CD1c-positive myeloid dendritic cell (primary cell): ENCODE data around the gene RITA1.

Experiments
- DNase-seq: peaks from one replicate; pipeline ENCODE4 v3.0.0-alpha.2; 2016; ENCODE audit errors: extremely low spot score

Gene RITA1

GRCh38 chr12:113228394-113229028, 43.0 kb downstream of the RITA1 start:
- no peak for DNase-seq

GRCh38 chr12:113230315-113231234, 45.1 kb downstream of the RITA1 start:
- DNase-seq, result no peak

GRCh38 chr12:113231235-113232088, 45.9 kb downstream of the RITA1 start:
- DNase-seq, result no peak

GRCh38 chr12:113232089-113232839, 46.7 kb downstream of the RITA1 start:
- DNase-seq, result no peak

GRCh38 chr12:113232840-113233585, 47.5 kb downstream of the RITA1 start:
- DNase-seq, result peak; percentile 90

GRCh38 chr12:113233967-113234366, 48.4 kb downstream of the RITA1 start:
- no peak for DNase-seq

GRCh38 chr12:113234483-113234882, 49.0 kb downstream of the RITA1 start:
- no peak for DNase-seq

GRCh38 chr12:113235976-113236375, 50.5 kb downstream of the RITA1 start:
- no peak for DNase-seq

- peak; percentile 57 for DNase-seq
Measured at GRCh38 chr12:113236539-113237399, 51.2 kb downstream of the RITA1 start.

- peak; percentile 40 for DNase-seq
Measured at GRCh38 chr12:113237748-113238147, 52.2 kb downstream of the RITA1 start.

GRCh38 chr12:113238309-113238708, 52.8 kb downstream of the RITA1 start:
- no peak for DNase-seq

GRCh38 chr12:113239288-113239771, 53.8 kb downstream of the RITA1 start:
- DNase-seq, result no peak

- no peak for DNase-seq
Measured at GRCh38 chr12:113239811-113240331, 54.4 kb downstream of the RITA1 start.

- peak; percentile 70 for DNase-seq
Measured at GRCh38 chr12:113240395-113240794, 54.9 kb downstream of the RITA1 start.

- peak; percentile 70 for DNase-seq
Measured at GRCh38 chr12:113241191-113242025, 55.9 kb downstream of the RITA1 start.
